ENCODE measurements around the gene MTMR2.
A peak's percentile ranks its signal among the peaks of the same experiment; 100 is the strongest.

Gene MTMR2

GRCh38 chr11:95793116-95793515 lies 130.8 kb downstream of the MTMR2 start:
- DNase-seq (ENCODE audit: low read depth), result no peak
- no peak overlapping the region for H3K4me3 ChIP-seq (ENCODE audit: low read depth, low read length)
- TF ChIP-seq CTCF (conservative IDR thresholded peaks at IDR 0.05; ENCODE audit: low read depth, low read length), result no peak

GRCh38 chr11:95792700-95793099 lies 131.2 kb downstream of the MTMR2 start:
- no peak for DNase-seq (ENCODE audit: low read depth)
- TF ChIP-seq CTCF (conservative IDR thresholded peaks at IDR 0.05; ENCODE audit: low read depth, low read length), result no peak
- H3K4me3 ChIP-seq (ENCODE audit: low read depth, low read length), result no peak overlapping the region

- no peak for TF ChIP-seq CTCF (conservative IDR thresholded peaks at IDR 0.05; ENCODE audit: low read depth, low read length)
- no peak for DNase-seq (ENCODE audit: low read depth)
- no peak overlapping the region for H3K4me3 ChIP-seq (ENCODE audit: low read depth, low read length)
Observed at GRCh38 chr11:95792200-95792599, 131.7 kb downstream of the MTMR2 start.

GRCh38 chr11:95791709-95792033 lies 132.2 kb downstream of the MTMR2 start:
- TF ChIP-seq CTCF (conservative IDR thresholded peaks at IDR 0.05; ENCODE audit: low read depth, low read length), result no peak
- DNase-seq (ENCODE audit: low read depth), result no peak
- peak overlapping the region; percentile 93 for H3K4me3 ChIP-seq (ENCODE audit: low read depth, low read length)

- DNase-seq (ENCODE audit: low read depth), result peak; percentile 83
- TF ChIP-seq CTCF (conservative IDR thresholded peaks at IDR 0.05; ENCODE audit: low read depth, low read length), result no peak
- H3K4me3 ChIP-seq (ENCODE audit: low read depth, low read length), result peak overlapping the region; percentile 93
Observed at GRCh38 chr11:95790933-95791708, 132.8 kb downstream of the MTMR2 start.

- DNase-seq (ENCODE audit: low read depth), result peak; percentile 99
- H3K4me3 ChIP-seq (ENCODE audit: low read depth, low read length), result peak within 1 kb of the TSS; percentile 93
- no peak for TF ChIP-seq CTCF (conservative IDR thresholded peaks at IDR 0.05; ENCODE audit: low read depth, low read length)
Observed at GRCh38 chr11:95790123-95790932, 133.6 kb downstream of the MTMR2 start, which contains the start of gene CEP57. CEP57 (plus strand) TSS chr11:95790498; CDS start chr11:95790699, 201 bp downstream.

Measured in choroid plexus epithelial cell (primary cell).